GM18508 (cell line): Measurements from ENCODE around the gene NR6A1.

Experiments
- ATAC-seq: cut with Tn5 transposase; IDR thresholded peaks from one replicate; pipeline ENCODE4 v1.9.1; 2021; ENCODE audit warnings: moderate number of reproducible peaks; ENCODE audit not compliant: insufficient read depth, unreplicated experiment

Gene NR6A1

DNA sequence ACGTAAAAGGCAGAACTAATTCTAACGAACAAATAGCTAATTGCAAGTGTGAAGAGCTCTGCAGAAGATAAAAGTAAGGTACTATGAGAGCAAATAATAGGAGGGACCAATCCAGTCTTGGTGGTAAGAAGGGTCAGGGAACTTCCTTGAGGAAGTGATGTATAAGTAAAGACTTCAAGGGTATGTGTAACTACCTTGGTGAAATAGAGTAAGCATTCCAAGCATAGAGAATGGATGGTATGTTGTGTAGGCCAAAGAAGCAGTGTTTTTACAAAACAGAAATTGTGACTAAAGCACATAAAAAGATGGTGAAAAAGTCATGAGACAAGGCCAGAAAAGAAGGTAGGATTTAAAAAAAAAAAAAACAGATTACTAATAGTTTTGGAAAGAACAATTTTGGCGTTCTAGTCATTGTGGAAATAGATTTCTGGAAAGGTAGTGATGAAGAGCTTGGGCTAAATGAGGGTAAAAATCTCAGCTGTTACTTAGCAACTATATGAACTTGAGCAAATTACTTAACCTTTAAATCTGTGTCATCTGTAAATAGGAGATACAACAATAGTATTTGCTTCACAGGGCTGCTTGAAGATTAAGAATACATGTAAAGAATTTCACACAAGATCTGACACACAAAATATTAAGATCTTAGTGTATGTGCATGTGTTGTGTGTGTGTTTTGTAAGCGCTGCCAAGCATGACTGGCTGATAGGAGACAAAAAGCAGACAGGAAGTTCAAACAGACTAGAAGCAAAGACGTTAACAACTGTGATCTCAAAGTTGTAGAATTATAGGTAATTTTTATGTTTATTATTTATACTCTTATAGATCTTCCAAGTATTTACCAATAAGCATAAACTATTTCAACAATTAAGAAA lies 73.5 kb downstream of the NR6A1 start:
- no peak for ATAC-seq

DNA sequence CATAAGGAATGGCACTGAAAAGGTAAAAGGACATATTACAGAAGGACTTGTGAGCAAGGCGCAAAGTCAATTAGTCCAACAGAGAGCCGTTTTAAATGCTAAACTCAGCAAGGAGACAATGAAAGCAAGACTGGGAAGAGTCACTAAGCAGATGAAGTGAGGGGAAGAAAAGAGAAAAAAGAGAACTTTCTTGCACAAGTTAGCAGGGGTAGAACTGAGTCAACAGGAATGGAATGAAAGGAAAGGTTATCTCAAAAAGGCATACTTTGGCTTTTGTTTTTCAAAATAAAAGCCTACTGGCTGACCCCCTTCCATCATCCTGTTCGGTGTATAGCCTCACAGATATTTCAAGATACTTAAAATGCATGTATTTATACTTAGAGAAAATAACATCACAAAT lies 75.0 kb downstream of the NR6A1 start:
- ATAC-seq: no peak

DNA sequence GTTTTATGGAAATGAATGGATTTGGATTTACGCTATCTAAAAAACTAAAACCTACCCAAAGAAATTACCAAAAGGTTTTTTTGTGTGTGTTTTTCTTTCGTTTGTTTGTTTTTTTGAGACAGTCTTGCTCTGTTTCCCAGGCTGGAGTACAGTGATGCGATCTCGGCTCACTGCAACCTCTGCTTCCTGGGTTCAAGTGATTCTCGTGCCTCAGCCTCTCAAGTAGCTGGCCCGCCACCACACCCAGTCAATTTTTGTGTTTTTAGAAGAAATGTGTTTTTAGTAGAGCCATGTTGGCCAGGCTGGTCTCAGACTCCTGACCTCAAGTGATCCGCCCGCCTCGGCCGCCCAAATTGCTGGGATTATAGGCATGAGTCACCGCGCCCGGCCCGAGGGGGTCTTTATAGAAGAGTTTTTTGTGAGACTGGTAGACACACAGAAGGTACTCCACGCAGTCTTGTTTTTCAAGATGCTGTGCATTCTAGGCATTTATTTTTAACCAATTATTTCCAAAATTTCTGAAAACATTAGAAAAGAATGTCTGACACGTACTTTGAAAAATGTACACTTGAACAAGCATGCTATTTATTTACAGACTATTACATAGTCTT lies 75.7 kb downstream of the NR6A1 start:
- no peak for ATAC-seq

DNA sequence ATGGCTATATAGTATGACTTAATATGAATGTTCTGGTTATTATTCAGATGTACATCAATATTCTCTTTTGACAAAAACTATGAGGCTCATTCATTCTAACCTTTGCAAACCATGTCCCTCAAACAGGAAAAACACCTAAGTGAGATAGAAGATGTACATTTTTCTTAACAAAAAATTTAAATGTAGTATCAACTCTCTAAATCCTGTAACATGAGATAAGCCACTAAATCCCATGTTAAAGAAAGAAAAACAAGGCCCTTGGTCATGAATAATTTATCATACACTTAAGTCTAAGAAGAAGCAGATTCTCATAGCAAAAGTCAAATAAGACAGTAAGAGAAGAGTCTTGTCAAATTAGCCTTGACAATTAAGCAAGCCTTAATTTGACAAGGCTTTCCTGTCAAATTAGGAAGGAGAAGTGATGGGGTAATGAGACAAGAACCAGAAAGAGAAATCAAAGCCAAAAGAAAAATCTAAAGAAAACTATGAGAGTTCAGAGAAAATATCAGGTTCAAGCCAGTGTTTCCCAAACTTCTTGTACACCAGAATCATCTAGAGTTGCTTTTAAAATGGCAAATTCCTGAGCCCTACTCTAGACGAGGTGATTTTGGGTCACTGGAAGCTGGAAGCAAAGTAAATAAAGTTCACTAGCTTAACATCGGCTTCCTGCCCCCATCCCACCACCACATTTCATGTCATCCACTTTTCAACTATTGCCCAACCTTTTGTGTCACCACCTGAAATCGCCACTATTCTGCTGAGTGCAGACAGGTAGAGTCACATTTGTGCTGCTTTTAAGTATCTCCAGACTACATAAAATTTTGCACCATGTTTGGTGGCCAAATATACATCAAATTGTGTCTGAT lies 76.5 kb downstream of the NR6A1 start:
- no peak for ATAC-seq

DNA sequence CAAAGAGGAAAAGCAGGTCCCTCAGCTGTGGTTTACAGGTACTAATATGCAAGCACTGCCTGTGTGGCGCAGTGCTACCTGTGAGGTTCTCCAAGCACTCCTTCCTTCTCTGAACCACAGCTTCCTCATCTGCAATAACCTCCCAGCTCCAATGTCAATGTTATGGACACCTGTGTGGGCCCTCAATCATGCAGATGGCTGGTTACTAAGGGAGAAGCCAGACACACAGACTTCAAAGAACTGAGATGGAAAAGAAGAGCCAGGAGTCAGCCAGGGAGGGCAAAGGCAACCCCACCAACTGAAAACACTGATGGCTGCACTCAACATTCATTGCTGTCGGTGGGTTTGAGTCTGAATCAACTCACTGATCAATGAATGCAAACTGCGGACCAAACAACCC lies 77.7 kb downstream of the NR6A1 start:
- ATAC-seq: no peak

DNA sequence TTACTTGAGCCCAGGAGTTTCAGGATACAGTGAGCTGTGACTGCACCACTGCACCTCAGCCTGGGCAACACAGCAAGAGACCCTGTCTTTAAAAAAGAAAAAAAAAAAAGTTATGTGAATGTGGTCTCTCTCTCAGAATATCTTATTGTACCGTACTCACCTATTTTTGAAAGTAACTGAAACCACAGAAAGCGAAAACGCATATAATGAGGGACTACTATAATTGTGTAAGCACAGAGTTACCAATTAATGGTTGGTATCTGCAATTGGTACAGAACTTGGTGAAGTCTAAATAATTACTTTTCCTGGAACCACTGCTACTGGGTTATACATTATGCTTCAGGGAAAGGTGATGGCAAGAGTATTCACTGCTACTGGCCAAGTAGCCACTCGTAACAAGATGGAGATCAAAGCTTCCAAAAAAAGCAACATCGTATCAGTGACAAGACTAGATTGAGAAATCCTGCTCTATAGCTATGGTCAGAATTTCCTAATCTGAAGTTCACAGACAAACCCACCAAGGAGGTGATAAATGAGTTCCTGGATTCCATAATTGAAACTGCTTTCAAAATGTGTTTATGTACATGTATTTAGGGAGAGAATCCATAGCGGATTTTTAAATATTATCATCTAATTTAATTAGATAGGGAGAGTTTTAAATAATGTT lies 82.7 kb downstream of the NR6A1 start:
- ATAC-seq: no peak

DNA sequence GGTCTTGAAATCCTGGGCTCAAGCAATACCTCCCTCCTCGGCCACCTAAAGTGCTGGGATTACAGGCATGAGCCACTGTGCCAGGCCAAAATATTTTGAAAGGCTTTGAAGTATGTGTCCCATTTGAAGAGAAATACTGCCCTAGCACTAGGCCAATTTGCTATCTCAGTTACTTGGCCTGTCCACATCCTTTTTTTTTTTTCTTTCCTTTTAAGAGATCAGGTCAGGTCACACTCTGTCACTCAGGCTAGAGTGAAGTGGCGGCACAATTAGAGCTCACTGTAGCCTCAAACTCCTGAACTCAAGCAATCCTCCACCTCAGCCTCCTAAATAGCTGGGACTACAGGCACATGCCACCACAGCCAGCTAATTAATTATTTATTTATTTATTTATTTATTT lies 84.2 kb downstream of the NR6A1 start:
- ATAC-seq: no peak

DNA sequence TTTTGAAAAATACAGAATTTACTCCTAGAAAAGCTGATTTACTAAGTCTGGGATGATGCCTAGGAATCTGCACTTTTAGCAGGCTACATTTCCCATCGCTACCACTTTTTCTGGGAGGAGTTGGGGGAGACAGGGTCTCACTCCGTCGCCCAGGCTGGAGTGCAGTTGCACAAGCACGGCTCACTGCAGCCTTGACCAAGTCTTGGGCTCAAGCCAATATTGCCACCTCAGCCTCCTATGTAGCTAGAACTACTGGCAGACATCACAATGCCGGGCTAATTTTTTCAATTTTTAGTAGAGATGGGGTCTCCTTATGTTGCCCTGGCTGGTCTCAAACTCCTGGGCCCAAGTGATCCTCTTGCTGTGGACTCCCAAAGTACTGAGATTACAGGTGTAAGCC lies 85.9 kb downstream of the NR6A1 start:
- ATAC-seq: no peak

DNA sequence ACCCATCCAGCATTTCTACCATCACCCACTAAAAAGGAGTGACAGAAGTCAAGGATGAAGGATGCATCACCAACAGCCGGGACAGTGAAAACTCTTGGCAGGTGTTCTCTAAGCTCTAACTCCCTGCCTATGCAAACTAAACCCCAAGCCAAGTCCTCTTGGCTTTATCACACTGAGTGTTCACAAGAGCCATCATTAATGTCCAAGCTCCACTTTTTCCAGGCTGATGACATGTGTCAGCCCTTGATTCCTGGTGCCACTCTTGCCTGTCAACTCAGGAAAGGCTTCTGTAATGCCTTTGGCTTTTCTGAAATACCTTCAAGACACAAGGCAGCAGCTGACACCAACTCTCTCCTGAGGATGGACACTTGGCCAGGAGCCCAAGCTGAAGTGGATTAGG lies 86.9 kb downstream of the NR6A1 start:
- no peak for ATAC-seq

DNA sequence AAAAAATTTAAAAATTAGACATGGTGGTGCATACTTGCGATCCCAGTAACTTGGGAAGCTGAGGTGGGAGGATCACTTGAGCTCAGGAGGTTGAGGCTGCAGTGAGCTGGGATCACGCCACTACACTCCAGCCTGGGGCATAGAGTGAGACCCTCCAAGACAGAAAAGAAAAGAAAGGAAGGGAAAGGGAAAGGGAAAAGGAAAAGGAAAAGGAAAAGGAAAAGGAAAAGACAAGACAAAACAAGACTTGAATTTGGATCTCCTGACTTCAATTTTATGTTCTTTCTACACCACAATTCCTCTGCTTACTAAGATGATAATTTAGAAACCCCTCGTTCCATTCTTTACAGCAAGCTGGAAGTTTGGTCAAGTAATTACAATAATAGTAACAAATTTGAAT lies 88.1 kb downstream of the NR6A1 start:
- ATAC-seq: no peak

DNA sequence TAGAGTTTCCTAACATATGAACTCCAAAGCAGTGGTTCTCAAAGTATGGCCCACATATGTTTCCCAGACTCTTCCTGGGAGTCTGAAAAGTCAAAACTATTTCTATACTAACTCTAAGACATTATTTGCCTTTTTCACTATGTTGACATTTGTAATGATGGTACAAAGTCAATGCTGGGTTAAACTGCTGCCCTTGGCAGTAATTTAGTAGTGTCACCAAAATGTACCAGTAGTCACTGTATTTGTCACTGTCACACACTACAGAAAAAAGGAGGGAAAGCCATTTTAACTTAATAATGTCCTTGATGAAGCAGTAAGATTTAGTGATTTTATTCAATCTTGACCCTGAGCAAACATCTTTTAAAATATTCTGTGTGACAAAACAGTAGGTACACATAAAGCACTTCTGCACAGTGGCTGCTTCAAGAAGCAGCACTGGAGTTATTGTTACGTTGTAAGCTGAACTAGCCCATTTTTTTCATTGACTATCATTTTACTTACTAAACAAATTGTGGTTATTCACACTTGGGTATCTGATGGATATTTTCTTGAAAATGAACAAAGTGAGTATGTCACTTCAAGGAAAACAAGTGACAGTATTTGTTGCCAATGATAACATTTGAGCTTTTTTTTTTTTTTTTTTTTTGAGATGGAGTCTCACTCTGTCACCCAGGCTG lies 90.3 kb downstream of the NR6A1 start:
- no peak for ATAC-seq

DNA sequence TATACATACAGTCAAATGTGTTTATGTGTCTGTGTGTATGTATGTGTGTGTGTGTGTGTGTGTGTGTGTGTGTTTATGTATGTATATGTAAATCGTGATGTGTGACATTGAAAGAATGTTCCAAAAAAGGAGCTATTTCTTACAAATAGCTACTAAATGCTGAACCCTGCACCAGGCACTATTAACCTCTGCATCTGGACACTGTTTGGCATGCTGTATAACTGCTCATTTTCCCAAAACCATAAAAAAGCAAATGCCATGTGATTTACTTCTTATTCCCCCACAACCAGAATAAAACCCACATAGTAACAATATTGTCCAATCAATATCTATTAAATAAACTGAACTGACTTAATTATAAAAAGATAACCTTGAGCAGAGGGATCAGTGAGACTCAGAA lies 91.1 kb downstream of the NR6A1 start:
- ATAC-seq: no peak

DNA sequence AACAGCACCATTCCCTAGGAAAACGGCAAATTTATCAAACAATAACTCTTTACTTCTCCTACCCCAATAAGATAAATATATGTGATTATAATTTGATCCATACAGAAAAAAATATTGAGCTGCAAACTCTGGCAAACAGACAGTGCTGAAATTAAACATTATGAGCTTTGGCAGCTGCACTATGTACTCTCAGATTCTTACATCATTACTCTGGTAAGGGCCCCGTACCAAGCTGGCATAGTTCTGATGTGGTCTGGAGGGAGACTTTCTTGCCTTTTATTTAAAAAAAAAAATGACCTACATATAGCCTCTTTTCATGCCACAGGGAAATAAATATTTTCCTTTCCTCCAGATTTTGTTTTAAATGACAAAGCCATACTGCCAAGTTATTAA lies 95.0 kb downstream of the NR6A1 start:
- ATAC-seq: no peak

DNA sequence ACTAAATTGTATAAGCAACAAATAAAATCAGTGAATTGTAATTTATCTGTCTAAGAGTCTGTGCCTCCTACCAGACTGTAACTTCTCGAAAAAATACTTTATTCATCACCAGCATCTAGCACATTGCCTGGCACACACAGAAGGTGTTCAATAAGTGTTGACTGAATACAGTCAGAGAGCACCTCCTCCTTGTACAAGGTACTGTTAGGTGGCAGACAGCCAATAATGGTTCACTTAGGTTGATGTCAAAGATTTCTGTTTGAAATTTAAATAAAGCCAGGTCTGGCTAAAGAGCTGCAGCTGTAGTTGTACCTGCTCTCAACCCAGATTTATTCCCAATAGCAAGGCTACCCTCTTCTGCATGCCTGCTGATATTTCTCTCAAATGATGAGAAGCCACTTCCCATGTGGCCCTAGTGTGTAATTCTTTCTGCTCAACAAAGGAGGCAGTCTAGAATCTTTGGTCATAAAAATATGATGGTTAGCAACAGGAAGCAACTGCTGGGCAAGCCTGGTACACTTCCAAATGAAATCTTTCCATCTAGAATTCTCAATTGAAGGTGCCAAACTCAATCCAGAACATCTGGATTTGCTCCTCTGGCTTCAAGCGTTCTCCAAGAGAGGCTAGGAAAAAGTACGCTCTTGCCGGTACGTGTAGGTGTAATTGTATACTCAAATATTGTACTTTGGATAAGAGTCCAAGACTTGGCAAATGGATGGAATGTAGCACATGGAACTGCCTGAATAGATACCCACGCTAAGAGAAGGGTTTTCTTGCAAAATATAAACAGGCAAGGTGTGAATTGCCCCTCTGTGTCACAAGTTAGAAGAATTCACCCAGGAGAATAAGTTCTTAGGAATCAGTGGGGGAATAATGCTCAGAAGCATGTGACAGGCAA lies 95.6 kb downstream of the NR6A1 start:
- no peak for ATAC-seq

DNA sequence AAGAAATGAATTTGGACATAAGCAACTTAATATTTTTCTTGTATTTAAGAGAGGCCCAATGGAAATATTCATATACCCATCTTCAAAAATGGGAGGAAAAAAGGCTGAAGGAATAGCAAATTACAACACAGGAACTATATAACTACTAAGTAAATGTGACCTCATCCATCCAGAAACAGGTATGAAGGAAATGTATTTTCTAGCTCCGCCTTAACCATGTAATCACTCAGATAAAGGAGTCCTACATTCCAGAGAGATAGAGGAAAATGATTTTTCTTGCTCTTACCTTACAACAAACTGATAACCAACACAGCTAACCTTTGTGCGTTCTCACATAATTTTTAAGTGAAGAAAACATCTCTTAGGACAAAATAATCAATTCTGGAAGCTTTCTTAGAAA lies 96.5 kb downstream of the NR6A1 start:
- ATAC-seq: no peak

DNA sequence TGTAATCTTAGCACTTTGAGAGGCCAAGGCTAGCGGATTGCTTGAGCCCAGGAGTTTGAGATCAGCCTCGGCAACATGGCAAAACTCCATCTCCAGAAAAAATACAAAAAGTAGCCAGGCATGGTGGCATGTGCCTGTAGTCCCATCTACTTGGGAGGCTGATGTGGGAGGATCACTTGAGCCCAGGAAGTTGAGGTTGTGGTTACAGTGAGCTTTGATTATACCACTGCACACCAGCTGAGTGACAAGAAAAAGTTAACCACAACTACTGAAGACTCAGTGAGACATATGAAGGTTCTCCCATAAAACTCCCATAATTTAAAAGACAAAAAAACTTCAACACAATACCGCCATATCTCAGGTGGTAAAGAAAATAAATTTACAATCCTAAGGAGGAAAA lies 98.0 kb downstream of the NR6A1 start:
- no peak for ATAC-seq

DNA sequence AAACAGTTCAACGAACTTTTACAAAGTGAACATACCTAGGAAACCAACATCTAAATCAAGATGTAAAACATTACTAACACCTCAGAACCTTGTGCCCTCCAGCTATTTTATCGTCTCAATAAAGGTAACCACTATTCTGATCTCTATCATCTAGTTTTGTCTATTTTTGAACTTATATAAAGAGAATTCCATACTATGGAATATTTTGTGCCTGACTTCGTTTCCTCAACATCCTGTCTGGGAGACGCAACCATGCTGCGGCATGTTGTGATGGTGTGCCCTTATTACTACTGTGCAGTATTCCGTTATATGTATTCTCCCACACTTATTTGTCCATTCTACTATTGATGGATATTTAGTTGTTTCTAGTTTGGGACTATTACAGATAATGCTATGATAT lies 99.2 kb downstream of the NR6A1 start:
- ATAC-seq: no peak

DNA sequence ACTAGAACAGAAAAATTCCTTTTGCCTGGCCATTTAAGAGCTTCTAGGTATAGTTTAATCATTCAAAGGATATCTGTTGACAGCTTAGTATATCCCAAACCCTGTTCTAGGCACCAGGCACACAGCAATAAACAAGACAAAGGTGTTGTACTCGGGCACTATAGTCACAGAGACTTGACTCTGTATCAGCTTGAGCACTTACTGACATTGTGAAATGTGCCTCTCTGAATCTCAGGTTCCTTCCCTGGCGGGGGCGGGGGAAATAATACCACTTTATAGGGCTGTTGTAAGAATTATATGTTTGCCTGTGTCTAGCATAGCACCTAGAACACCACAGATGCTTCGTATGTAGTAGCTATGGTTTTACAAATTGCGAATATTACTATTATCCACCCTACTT lies 104.5 kb downstream of the NR6A1 start:
- ATAC-seq: no peak

DNA sequence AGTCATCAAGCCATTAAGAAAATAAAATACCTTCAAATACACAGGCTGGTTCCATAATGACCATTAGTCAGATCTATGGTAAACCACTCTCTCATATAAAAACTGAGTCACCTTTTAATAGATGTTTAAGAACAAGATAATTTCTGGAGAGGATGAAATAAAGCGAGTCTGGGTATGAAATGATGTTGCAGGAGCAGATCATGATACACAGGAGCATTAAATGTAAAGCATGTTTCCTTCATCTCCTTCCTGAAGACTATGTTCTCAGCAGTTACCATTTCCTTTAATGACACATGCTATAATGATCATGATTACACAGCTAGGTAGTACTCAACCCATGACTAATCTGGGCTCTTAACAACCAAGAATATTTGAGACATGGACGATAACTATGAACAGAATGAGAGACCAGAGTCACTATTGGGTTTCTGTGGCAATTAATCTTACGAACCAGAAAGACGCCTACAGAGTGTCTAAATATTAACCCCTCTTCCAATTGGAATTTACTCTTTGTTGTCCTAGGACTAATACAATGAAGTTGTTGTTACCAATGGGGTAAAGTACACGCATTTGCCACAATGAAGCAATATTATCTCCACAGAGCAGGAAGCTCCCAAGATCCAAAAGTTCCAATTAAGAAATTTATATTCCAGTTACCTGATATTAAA lies 105.6 kb downstream of the NR6A1 start:
- no peak for ATAC-seq
